Measurements from ENCODE around the gene UNC13C.

UNC13C gene

DNA sequence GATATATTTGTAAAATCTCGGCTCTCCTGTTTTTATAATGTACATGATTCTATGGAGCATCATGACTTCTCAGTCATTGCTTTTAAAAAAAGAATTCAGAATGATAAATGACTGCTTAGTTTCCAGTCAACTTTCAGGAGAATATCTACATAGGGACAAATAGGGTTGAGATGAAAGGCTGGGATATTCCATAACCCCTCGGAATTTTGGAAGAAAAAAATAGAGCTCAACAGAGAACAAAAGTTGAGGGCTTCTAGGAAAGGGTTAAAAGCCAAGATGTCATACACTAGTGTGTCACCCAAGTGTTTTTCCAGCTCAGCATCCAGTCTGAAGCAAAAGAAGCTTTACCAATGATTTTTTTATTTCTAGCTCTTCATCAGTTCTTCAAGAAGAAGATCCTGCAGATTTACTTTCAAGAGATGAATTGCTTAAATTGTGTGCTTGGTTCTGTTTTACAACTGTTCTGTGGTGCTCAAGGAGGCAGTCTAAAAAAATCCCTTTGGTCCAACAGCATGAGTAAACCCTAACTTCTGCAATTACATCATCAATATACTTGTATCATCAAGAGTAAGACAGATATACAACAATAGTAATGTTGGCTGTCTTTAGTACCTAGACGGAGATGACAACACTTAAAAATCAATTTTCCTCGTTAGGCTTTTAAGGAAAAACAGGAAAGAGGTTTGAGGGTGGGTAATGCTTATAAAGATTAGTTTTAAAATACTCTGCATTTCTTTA is 979 bp downstream of the UNC13C start:
- H3K4me1 ChIP-seq (ENCODE audit: control insufficient read depth, insufficient read depth, low read length) = peaks cover 5% of the 10 kb centered on the region
- H3K4me3 ChIP-seq (ENCODE audit: insufficient read depth, low read depth, low read length) = no peak overlapping the region
- H3K27ac ChIP-seq (ENCODE audit: insufficient read depth, low read depth, low read length, poor library complexity, severe bottlenecking) = no peak overlapping the region
- H3K9me3 ChIP-seq (ENCODE audit: control insufficient read depth, low read length) = no peaks in the 10 kb centered on the region
- whole genome bisulfite sequencing, 2 experiments = 66 to 89% methylated on average over 3 to 4 of the region's 4 CpGs
- H3K27me3 ChIP-seq (ENCODE audit: control insufficient read depth, insufficient read depth, low read length, poor library complexity, severe bottlenecking) = peaks cover 27% of the 10 kb centered on the region
- H3K36me3 ChIP-seq (ENCODE audit: control insufficient read depth, insufficient read depth, low read length) = no peaks in the 10 kb centered on the region

DNA sequence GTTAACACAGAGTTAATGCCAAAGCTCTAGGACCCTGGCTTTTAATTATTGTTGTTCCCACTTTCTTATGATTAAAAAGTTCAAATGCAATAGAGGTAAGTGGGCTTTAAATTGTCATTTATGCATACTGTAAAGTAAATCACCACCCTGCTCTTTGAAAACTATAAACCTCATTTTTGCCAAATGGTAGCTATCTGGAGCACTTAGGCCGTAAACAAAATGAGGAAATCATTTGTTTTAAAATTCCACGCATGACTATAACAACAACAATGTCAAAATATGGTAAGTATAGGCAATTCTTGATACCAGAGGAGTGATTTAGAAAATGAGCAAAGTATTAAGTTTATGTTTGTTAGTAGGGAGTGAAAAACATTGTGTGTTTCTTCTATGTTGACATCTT is 1.8 kb downstream of the UNC13C start:
- WGBS, 2 experiments = 100% methylated on average over 1 to 2 of the region's 2 CpGs

DNA sequence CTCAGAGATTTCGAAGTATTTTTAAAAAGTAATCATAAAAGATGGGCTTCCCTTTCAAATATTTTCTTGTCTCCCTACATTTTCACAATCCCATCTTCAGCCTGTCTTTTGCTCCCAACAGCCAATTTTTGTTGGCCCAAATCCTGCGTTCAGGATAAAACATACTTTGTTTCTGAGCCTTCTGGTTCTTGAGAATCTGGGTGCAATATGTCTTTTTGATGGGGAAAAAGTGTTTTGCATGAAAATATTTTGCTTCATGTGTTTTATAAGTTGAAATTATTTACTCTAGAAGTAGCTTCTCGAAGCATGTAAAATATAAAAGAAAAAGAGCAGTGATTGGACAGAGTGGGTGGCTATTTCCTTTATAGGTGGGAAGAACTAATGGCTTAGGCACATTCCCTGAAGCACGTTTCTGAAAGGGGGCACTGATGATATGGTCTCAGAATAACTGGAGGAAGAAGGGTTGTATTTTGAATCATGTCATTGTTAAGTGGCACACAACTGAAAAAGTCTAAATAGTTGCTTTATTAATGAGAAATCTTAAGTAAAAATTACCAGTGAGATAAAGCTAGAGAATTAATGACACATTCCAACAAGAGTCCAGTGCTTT is 3.9 kb downstream of the UNC13C start:
- no peaks in the 10 kb centered on the region for H3K36me3 ChIP-seq (ENCODE audit: control insufficient read depth, insufficient read depth, low read length)
- peaks cover 24% of the 10 kb centered on the region for H3K27me3 ChIP-seq (ENCODE audit: control insufficient read depth, insufficient read depth, low read length, poor library complexity, severe bottlenecking)
- no peaks in the 10 kb centered on the region for H3K9me3 ChIP-seq (ENCODE audit: control insufficient read depth, low read length)
- WGBS, 2 experiments = 88 to 90% methylated on average over 3 to 4 of the region's 4 CpGs
- H3K27ac ChIP-seq (ENCODE audit: insufficient read depth, low read depth, low read length, poor library complexity, severe bottlenecking) = no peak overlapping the region
- H3K4me1 ChIP-seq (ENCODE audit: control insufficient read depth, insufficient read depth, low read length) = peaks cover 5% of the 10 kb centered on the region
- no peak overlapping the region for H3K4me3 ChIP-seq (ENCODE audit: insufficient read depth, low read depth, low read length)

More for the DNA sequence above, 1.8 kb downstream of the UNC13C start:
- Histone ChIP-seq H3K36me3 (ENCODE audit: control insufficient read depth, insufficient read depth, low read length) (no peaks in the 10 kb centered on the region), H3K4me3 (ENCODE audit: insufficient read depth, low read depth, low read length) (no peak overlapping the region), H3K9me3 (ENCODE audit: control insufficient read depth, low read length) (no peaks in the 10 kb centered on the region), H3K4me1 (ENCODE audit: control insufficient read depth, insufficient read depth, low read length) (peaks cover 5% of the 10 kb centered on the region), H3K27ac (ENCODE audit: insufficient read depth, low read depth, low read length, poor library complexity, severe bottlenecking) (no peak overlapping the region), H3K27me3 (ENCODE audit: control insufficient read depth, insufficient read depth, low read length, poor library complexity, severe bottlenecking) (peaks cover 27% of the 10 kb centered on the region)

DNA sequence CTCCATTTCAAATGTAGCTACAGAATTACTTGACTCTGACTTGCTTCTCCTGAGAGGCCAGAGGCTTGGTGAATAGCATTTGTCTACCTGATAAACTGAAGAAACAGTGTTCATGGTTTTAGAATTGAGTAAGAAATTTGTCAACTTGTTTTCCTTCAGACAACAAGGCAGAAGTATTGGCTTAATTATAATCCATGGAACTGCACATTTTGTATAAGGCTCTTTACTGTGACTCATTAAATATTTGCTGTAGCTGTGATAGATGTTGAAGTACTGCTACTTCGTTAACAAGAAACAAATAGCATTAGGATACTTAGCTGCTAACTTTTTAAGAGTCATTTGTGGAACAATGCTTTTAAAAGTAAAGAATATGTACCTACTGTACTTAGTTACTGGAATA is 4.6 kb downstream of the UNC13C start:
- peaks cover 17% of the 10 kb centered on the region for H3K27me3 ChIP-seq (ENCODE audit: control insufficient read depth, insufficient read depth, low read length, poor library complexity, severe bottlenecking)
- no peaks in the 10 kb centered on the region for H3K36me3 ChIP-seq (ENCODE audit: control insufficient read depth, insufficient read depth, low read length)
- no peaks in the 10 kb centered on the region for H3K9me3 ChIP-seq (ENCODE audit: control insufficient read depth, low read length)
- WGBS, 2 experiments = 85 to 100% methylated on average over 1 of the region's 1 CpG
- H3K4me1 ChIP-seq (ENCODE audit: control insufficient read depth, insufficient read depth, low read length) = peaks cover 5% of the 10 kb centered on the region
- H3K27ac ChIP-seq (ENCODE audit: insufficient read depth, low read depth, low read length, poor library complexity, severe bottlenecking) = no peak overlapping the region
- H3K4me3 ChIP-seq (ENCODE audit: insufficient read depth, low read depth, low read length) = no peak overlapping the region

DNA sequence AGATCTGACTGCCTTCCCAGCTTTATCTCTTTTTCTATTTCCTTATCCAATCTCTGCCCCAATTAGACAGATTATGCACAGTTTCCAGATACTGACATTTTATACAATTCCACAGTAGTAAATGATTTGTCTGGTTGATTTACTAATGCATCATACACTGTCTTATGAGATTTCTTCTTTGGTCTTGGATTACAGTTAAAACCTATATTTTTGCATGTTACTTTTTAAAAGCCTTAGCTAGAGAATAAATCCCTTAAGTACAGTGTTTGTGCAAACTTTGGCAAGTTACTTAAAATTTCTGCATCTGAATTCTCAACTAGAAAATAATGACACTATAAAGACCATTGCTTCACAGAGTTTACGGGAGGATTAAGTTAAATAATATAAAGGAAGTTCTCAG is 6.0 kb downstream of the UNC13C start:
- Histone ChIP-seq H3K27ac (ENCODE audit: insufficient read depth, low read depth, low read length, poor library complexity, severe bottlenecking) (no peak overlapping the region), H3K27me3 (ENCODE audit: control insufficient read depth, insufficient read depth, low read length, poor library complexity, severe bottlenecking) (peaks cover 4% of the 10 kb centered on the region), H3K4me1 (ENCODE audit: control insufficient read depth, insufficient read depth, low read length) (peaks cover under 1% of the 10 kb centered on the region), H3K9me3 (ENCODE audit: control insufficient read depth, low read length) (no peaks in the 10 kb centered on the region), H3K36me3 (ENCODE audit: control insufficient read depth, insufficient read depth, low read length) (no peaks in the 10 kb centered on the region), H3K4me3 (ENCODE audit: insufficient read depth, low read depth, low read length) (no peak overlapping the region)
- 75 to 100% methylated on average over 1 of the region's 1 CpG for WGBS, 2 experiments

GRCh38 chr15:53985562-53985961 is 7.3 kb downstream of the UNC13C start:
- Histone ChIP-seq H3K9me3 (ENCODE audit: control insufficient read depth, low read length) (no peaks in the 10 kb centered on the region), H3K36me3 (ENCODE audit: control insufficient read depth, insufficient read depth, low read length) (no peaks in the 10 kb centered on the region), H3K27me3 (ENCODE audit: control insufficient read depth, insufficient read depth, low read length, poor library complexity, severe bottlenecking) (no peaks in the 10 kb centered on the region), H3K27ac (ENCODE audit: insufficient read depth, low read depth, low read length, poor library complexity, severe bottlenecking) (no peak overlapping the region), H3K4me3 (ENCODE audit: insufficient read depth, low read depth, low read length) (no peak overlapping the region), H3K4me1 (ENCODE audit: control insufficient read depth, insufficient read depth, low read length) (no peaks in the 10 kb centered on the region)
- WGBS, 2 experiments = 96 to 100% methylated on average over 1 to 4 of the region's 4 CpGs

GRCh38 chr15:53987480-53987879 is 9.2 kb downstream of the UNC13C start:
- H3K4me1 ChIP-seq (ENCODE audit: control insufficient read depth, insufficient read depth, low read length) = no peaks in the 10 kb centered on the region
- H3K9me3 ChIP-seq (ENCODE audit: control insufficient read depth, low read length) = no peaks in the 10 kb centered on the region
- no peaks in the 10 kb centered on the region for H3K36me3 ChIP-seq (ENCODE audit: control insufficient read depth, insufficient read depth, low read length)
- 87 to 90% methylated on average over 2 of the region's 2 CpGs for WGBS, 2 experiments
- no peak overlapping the region for H3K4me3 ChIP-seq (ENCODE audit: insufficient read depth, low read depth, low read length)
- no peaks in the 10 kb centered on the region for H3K27me3 ChIP-seq (ENCODE audit: control insufficient read depth, insufficient read depth, low read length, poor library complexity, severe bottlenecking)
- H3K27ac ChIP-seq (ENCODE audit: insufficient read depth, low read depth, low read length, poor library complexity, severe bottlenecking) = no peak overlapping the region

GRCh38 chr15:54007256-54007655 is 29.0 kb downstream of the UNC13C start:
- no peaks in the 10 kb centered on the region for H3K27me3 ChIP-seq (ENCODE audit: control insufficient read depth, insufficient read depth, low read length, poor library complexity, severe bottlenecking)
- no peaks in the 10 kb centered on the region for H3K4me1 ChIP-seq (ENCODE audit: control insufficient read depth, insufficient read depth, low read length)
- no peaks in the 10 kb centered on the region for H3K36me3 ChIP-seq (ENCODE audit: control insufficient read depth, insufficient read depth, low read length)
- no peak overlapping the region for H3K27ac ChIP-seq (ENCODE audit: insufficient read depth, low read depth, low read length, poor library complexity, severe bottlenecking)
- WGBS, 2 experiments = 81 to 93% methylated on average over 2 of the region's 2 CpGs
- H3K9me3 ChIP-seq (ENCODE audit: control insufficient read depth, low read length) = no peaks in the 10 kb centered on the region
- H3K4me3 ChIP-seq (ENCODE audit: insufficient read depth, low read depth, low read length) = no peak overlapping the region

DNA sequence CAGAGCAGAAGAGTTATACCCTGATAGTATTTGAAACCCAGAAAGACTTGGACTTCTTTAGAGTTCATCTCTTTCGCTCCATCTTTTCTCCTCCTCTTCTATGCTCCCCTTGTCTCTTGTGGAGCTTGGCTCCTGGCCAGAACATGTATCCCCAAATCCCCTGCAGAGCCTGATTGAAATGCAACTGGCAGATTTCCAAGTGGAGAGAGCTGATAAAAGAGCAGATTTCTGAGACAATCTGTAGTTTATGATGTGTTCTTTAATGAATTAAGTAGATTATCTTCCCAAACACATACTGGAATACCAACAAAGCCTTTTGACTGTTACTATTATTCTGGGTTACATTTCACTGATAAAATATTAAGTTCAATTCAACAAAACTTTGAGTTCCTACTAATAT is 33.4 kb downstream of the UNC13C start:
- no peaks in the 10 kb centered on the region for H3K36me3 ChIP-seq (ENCODE audit: control insufficient read depth, insufficient read depth, low read length)
- H3K27ac ChIP-seq (ENCODE audit: insufficient read depth, low read depth, low read length, poor library complexity, severe bottlenecking) = no peak overlapping the region
- no peaks in the 10 kb centered on the region for H3K9me3 ChIP-seq (ENCODE audit: control insufficient read depth, low read length)
- WGBS, 2 experiments = 64 to 68% methylated on average over 1 of the region's 1 CpG
- no peaks in the 10 kb centered on the region for H3K27me3 ChIP-seq (ENCODE audit: control insufficient read depth, insufficient read depth, low read length, poor library complexity, severe bottlenecking)
- H3K4me1 ChIP-seq (ENCODE audit: control insufficient read depth, insufficient read depth, low read length) = no peaks in the 10 kb centered on the region
- H3K4me3 ChIP-seq (ENCODE audit: insufficient read depth, low read depth, low read length) = no peak overlapping the region

- 92% methylated on average over 4 of the region's 4 CpGs for whole genome bisulfite sequencing, 2 experiments
- Histone ChIP-seq H3K36me3 (ENCODE audit: control insufficient read depth, insufficient read depth, low read length) (no peaks in the 10 kb centered on the region), H3K27ac (ENCODE audit: insufficient read depth, low read depth, low read length, poor library complexity, severe bottlenecking) (no peak overlapping the region), H3K9me3 (ENCODE audit: control insufficient read depth, low read length) (no peaks in the 10 kb centered on the region), H3K4me3 (ENCODE audit: insufficient read depth, low read depth, low read length) (no peak overlapping the region), H3K4me1 (ENCODE audit: control insufficient read depth, insufficient read depth, low read length) (no peaks in the 10 kb centered on the region), H3K27me3 (ENCODE audit: control insufficient read depth, insufficient read depth, low read length, poor library complexity, severe bottlenecking) (no peaks in the 10 kb centered on the region)
Measured at GRCh38 chr15:54014067-54014655, 35.9 kb downstream of the UNC13C start.
